Gastrocnemius medialis (tissue), 4 donors: ENCODE data around the gene LBX1.

Experiments used
- CTCF ChIP-seq, 5 experiments: fragments of 450-650 bp in 3 of 5; fragments of 200-600 bp in 2 of 5; sonication (generic) in 2 of 5; IDR thresholded peaks in 4 of 5; conservative IDR thresholded peaks in 1 of 5; 1 replicate in 4 of 5; 2 replicates in 1 of 5; pipeline ENCODE4 v1.5.1; 2016 to 2019; ENCODE audit warnings: antibody characterized with exemption in 5 of 5, mild to moderate bottlenecking in 3 of 5, moderate library complexity in 3 of 5
- POLR2A ChIP-seq, 2 donors: fragments of 450-650 bp; IDR thresholded peaks; one replicate each; pipeline ENCODE4 v1.6.1; 2017; ENCODE audit warnings: antibody characterized with exemption in 2 of 2, mild to moderate bottlenecking in 2 of 2, moderate library complexity in 2 of 2

GRCh38 chr10:101218351-101219138 lies 10.7 kb downstream of the LBX1 start:
- TF ChIP-seq CTCF (IDR thresholded peaks at IDR 0.05 in 4 of 5, conservative IDR thresholded peaks at IDR 0.05 in 1 of 5) (no peak), POLR2A (IDR thresholded peaks at IDR 0.05) (no peak)
